ENCODE data around the gene NUDT8. TPM values are rescaled to one million over a fixed set of nuclear protein-coding genes. Genes with fewer than 3 reads are reported as not detected.
A peak's percentile ranks its signal among the peaks of the same experiment; 100 is the strongest.

NUDT8 gene
- total and polyA plus RNA-seq, 9 of the 15 experiments (the other 6 are each of a cell fraction or from before 2014, with no cell fraction given): 0.23 to 27.8 (median 5.0) TPM

DNA sequence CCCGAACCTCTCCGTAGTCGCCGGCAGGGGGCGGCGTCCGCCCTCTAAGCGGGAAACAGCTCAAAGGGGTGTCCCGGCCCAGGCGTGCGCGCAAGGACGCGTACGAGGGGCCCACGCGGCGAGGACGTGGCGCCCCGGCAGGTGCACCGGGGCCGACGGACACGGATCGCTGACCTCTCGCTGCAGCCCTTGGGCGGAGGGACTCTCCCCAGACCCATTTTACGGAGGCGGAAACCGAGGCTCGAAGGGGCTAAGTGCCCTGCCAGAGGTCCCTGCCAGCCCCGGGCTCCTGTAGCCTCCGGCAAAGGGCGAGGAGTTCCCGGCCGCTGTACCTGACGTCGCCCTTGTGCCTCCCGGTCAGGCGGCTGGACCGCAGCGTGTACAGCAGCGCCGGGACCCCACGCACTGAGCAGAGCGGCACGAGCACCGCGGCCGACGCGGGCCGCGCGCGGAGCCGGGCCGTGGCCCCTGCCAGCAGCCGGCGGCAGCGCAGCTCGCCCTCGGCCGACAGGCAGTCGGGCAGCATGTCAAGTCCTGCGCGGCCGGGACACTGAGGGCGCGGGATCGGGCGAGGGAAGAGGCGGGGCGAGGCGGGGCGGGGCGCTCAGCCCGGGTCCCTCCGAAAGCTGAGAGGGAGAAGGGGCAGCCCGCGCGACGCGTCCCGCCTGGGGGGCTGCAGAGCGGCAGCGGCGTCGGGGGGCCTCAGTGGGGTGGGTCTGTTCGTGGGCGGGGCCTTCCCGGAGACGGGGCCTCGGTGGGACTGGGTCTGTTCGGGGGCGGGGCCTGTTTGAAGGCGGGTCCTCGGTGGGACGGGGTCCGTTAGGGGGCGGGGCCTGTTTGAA lies at the start of gene NUDT8 (continued):
- TF ChIP-seq RFX5 (IDR thresholded peaks at IDR 0.05; ENCODE audit: low read depth, low read length) (no peak), MCM2 (IDR thresholded peaks at IDR 0.05; ENCODE audit: low read depth) (no peak), GABPB2 (CRISPR knock-in tag; conservative IDR thresholded peaks at IDR 0.05) (no peak), MIER1 (IDR thresholded peaks at IDR 0.05; ENCODE audit: low read depth) (no peak), EZH2 (IDR thresholded peaks at IDR 0.05; ENCODE audit: borderline replicate concordance, low read depth, low read length) (no peak), C11orf30 (IDR thresholded peaks at IDR 0.05; ENCODE audit: low read depth) (no peak), ZNF592 (IDR thresholded peaks at IDR 0.05) (peak; percentile 77), SOX6 (IDR thresholded peaks at IDR 0.05) (0 out of 2 replicates have a peak, but pooled peaks have one; percentile 29), PBX2 (CRISPR knock-in tag; IDR thresholded peaks at IDR 0.05; ENCODE audit: low read depth) (no peak), PBX2 (tag; conservative IDR thresholded peaks at IDR 0.05; ENCODE audit: low read depth) (no peak)
- TF ChIP-seq, protein P1, sequence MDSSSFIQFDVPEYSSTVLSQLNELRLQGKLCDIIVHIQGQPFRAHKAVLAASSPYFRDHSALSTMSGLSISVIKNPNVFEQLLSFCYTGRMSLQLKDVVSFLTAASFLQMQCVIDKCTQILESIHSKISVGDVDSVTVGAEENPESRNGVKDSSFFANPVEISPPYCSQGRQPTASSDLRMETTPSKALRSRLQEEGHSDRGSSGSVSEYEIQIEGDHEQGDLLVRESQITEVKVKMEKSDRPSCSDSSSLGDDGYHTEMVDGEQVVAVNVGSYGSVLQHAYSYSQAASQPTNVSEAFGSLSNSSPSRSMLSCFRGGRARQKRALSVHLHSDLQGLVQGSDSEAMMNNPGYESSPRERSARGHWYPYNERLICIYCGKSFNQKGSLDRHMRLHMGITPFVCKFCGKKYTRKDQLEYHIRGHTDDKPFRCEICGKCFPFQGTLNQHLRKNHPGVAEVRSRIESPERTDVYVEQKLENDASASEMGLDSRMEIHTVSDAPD (CRISPR knock-in tag; IDR thresholded peaks at IDR 0.05): no peak

All from K562 (cell line).